ENCODE results near the gene SCAMP3.
"Not testable (repeated sequence)": the region's sequence is repeated elsewhere in the genome, so short reads cannot be mapped to it uniquely, and the experiment has no call there.

Gene SCAMP3

GRCh38 chr1:155261852-155262673 lies at the start of gene SCAMP3:
TSS of gene SCAMP3 (minus strand) at chr1:155262360. CDS start at chr1:155262151, 209 bp downstream.
- peak; percentile 79 to 86 (median 79) for DNase-seq (ENCODE audit: low read depth in 2 of 3, low spot score in 1 of 3)

- DNase-seq (ENCODE audit: low read depth in 2 of 3, low spot score in 1 of 3) = no peak
Measured at GRCh38 chr1:155309423-155310021, 47.4 kb upstream of the SCAMP3 start.

- DNase-seq (ENCODE audit: low read depth in 2 of 3, low spot score in 1 of 3) = peak; percentile 92 to 98 (median 94)
Measured at GRCh38 chr1:155308493-155309422, 46.6 kb upstream of the SCAMP3 start, which contains the start of gene FDPS. TSS of gene FDPS (plus strand) at chr1:155308866. CDS start at chr1:155309790, 924 bp downstream.

GRCh38 chr1:155307247-155307740 lies 45.1 kb upstream of the SCAMP3 start:
- DNase-seq (ENCODE audit: low read depth in 2 of 3, low spot score in 1 of 3) = no peak

GRCh38 chr1:155305881-155306391 lies 43.8 kb upstream of the SCAMP3 start:
- DNase-seq (ENCODE audit: low read depth in 2 of 3, low spot score in 1 of 3) = no peak

GRCh38 chr1:155304558-155305063 lies 42.5 kb upstream of the SCAMP3 start:
- no peak for DNase-seq (ENCODE audit: low read depth in 2 of 3, low spot score in 1 of 3)

- no peak for DNase-seq (ENCODE audit: low read depth in 2 of 3, low spot score in 1 of 3)
Measured at GRCh38 chr1:155301342-155301841, 39.2 kb upstream of the SCAMP3 start, which contains the start of gene PKLR. TSS of gene PKLR (minus strand) at chr1:155301438. CDS start at chr1:155301395, 43 bp downstream.

GRCh38 chr1:155300553-155301329 lies 38.6 kb upstream of the SCAMP3 start:
- DNase-seq (ENCODE audit: low read depth in 2 of 3, low spot score in 1 of 3) = no peak

GRCh38 chr1:155300024-155300423 lies 37.9 kb upstream of the SCAMP3 start:
- no peak for DNase-seq (ENCODE audit: low read depth in 2 of 3, low spot score in 1 of 3)

GRCh38 chr1:155297384-155297783 lies 35.2 kb upstream of the SCAMP3 start:
- DNase-seq (ENCODE audit: low read depth in 2 of 3, low spot score in 1 of 3) = no peak

GRCh38 chr1:155296661-155297060 lies 34.5 kb upstream of the SCAMP3 start:
- DNase-seq (ENCODE audit: low read depth in 2 of 3, low spot score in 1 of 3) = no peak

- DNase-seq (ENCODE audit: low read depth in 2 of 3, low spot score in 1 of 3) = no peak
Measured at GRCh38 chr1:155295942-155296267, 33.7 kb upstream of the SCAMP3 start.

GRCh38 chr1:155295183-155295941 lies 33.2 kb upstream of the SCAMP3 start:
- no peak for DNase-seq (ENCODE audit: low read depth in 2 of 3, low spot score in 1 of 3)

GRCh38 chr1:155294520-155295182 lies 32.5 kb upstream of the SCAMP3 start:
- no peak for DNase-seq (ENCODE audit: low read depth in 2 of 3, low spot score in 1 of 3)

GRCh38 chr1:155293086-155293749 lies 31.1 kb upstream of the SCAMP3 start:
- DNase-seq (ENCODE audit: low read depth in 2 of 3, low spot score in 1 of 3) = no peak

- DNase-seq (ENCODE audit: low read depth in 2 of 3, low spot score in 1 of 3) = not testable (repeated sequence)
Measured at GRCh38 chr1:155291006-155291405, 28.8 kb upstream of the SCAMP3 start.

GRCh38 chr1:155287987-155288543 lies 25.9 kb upstream of the SCAMP3 start:
- DNase-seq (ENCODE audit: low read depth in 2 of 3, low spot score in 1 of 3) = no peak

GRCh38 chr1:155286544-155286943 lies 24.4 kb upstream of the SCAMP3 start:
- DNase-seq (ENCODE audit: low read depth in 2 of 3, low spot score in 1 of 3) = no peak
